Loucy (cell line): ENCODE measurements around the gene GLT8D1.

Source experiments
- H2AFZ ChIP-seq: fragments of 200-600 bp; sonication (generic); 2 replicates; pipeline ENCODE4 v1.6.0; 2016; ENCODE audit warnings: antibody characterized with exemption, mild to moderate bottlenecking, low read length, moderate library complexity
- H3F3A ChIP-seq: fragments of 200-600 bp; 2 replicates; pipeline ENCODE4 v1.6.0; 2016; ENCODE audit warnings: antibody characterized with exemption, low read depth, mild to moderate bottlenecking
- H3K27me3 ChIP-seq: fragments of 200-600 bp; sonication (generic); 2 replicates; pipeline ENCODE4 v1.6.1; 2014; ENCODE audit warnings: low read length, mild to moderate bottlenecking; ENCODE audit not compliant: insufficient read depth, poor library complexity, severe bottlenecking
- H3K36me3 ChIP-seq: fragments of 200-600 bp; sonication (generic); 2 replicates; pipeline ENCODE4 v1.6.1; 2016; ENCODE audit warnings: low read length; ENCODE audit not compliant: insufficient read depth
- H3K4me1 ChIP-seq: fragments of 200-600 bp; sonication (generic); 2 replicates; pipeline ENCODE4 v1.5.1; 2014; ENCODE audit warnings: low read length, mild to moderate bottlenecking; ENCODE audit not compliant: insufficient read depth, poor library complexity, severe bottlenecking
- H3K4me2 ChIP-seq: fragments of 200-600 bp; sonication (generic); 2 replicates; pipeline ENCODE4 v1.6.0; 2014; ENCODE audit warnings: antibody characterized with exemption, low read length, low read depth, mild to moderate bottlenecking; ENCODE audit not compliant: poor library complexity, severe bottlenecking
- H3K4me3 ChIP-seq: fragments of 200-600 bp; sonication (generic); 2 replicates; pipeline ENCODE4 v1.5.1; 2014; ENCODE audit warnings: low read length, mild to moderate bottlenecking, mixed read lengths; ENCODE audit not compliant: poor library complexity, severe bottlenecking
- H3K79me2 ChIP-seq: fragments of 200-600 bp; sonication (generic); 2 replicates; pipeline ENCODE4 v1.6.1; 2014; ENCODE audit warnings: low read length; ENCODE audit not compliant: insufficient read depth
- H3K9ac ChIP-seq: fragments of 200-600 bp; sonication (generic); 2 replicates; pipeline ENCODE4 v1.6.0; 2014; ENCODE audit warnings: mild to moderate bottlenecking, low read depth, low read length, moderate library complexity; ENCODE audit not compliant: poor library complexity, severe bottlenecking
- H3K9me2 ChIP-seq: fragments of 200-600 bp; sonication (generic); replicated peaks from 2 replicates; pipeline ENCODE4 v1.6.1; 2016; ENCODE audit warnings: low read depth, low read length, mixed read lengths
- H3K9me3 ChIP-seq: fragments of 200-600 bp; sonication (generic); 2 replicates; pipeline ENCODE4 v1.6.1; 2014; ENCODE audit warnings: mild to moderate bottlenecking, antibody characterized with exemption, low read length, low read depth; ENCODE audit not compliant: insufficient read depth
- H4K20me1 ChIP-seq: fragments of 200-600 bp; sonication (generic); 2 replicates; pipeline ENCODE4 v1.6.0; 2014; ENCODE audit warnings: antibody characterized with exemption, low read length, mild to moderate bottlenecking; ENCODE audit not compliant: insufficient read depth, poor library complexity, severe bottlenecking
- CTCF ChIP-seq: fragments of 200-600 bp; sonication (generic); conservative IDR thresholded peaks from 2 replicates; pipeline ENCODE4 v1.5.1; 2014; ENCODE audit warnings: mild to moderate bottlenecking, antibody characterized with exemption, low read length
- EZH2phosphoT487 ChIP-seq: fragments of 200-600 bp; IDR thresholded peaks from 2 replicates; pipeline ENCODE4 v1.6.1; 2018; ENCODE audit warnings: antibody characterized with exemption, mild to moderate bottlenecking, moderate library complexity, borderline replicate concordance

The GLT8D1 gene

GRCh38 chr3:52650439-52650838 lies 55.2 kb downstream of the GLT8D1 start:
- Histone ChIP-seq H3K9me2 (no peaks in the 10 kb centered on the region), H4K20me1 (no peaks in the 10 kb centered on the region), H2AFZ (no peak overlapping the region), H3K4me3 (no peak overlapping the region), H3K36me3 (peaks cover 84% of the 10 kb centered on the region), H3K4me1 (peaks cover 9% of the 10 kb centered on the region), H3K9me3 (no peaks in the 10 kb centered on the region), H3K4me2 (no peak overlapping the region), H3K9ac (no peak overlapping the region), H3F3A (peaks cover 6% of the 10 kb centered on the region), H3K27me3 (no peaks in the 10 kb centered on the region), H3K79me2 (no peaks in the 10 kb centered on the region)
- TF ChIP-seq EZH2phosphoT487 (no peak), CTCF (no peak)

GRCh38 chr3:52649461-52650210 lies 56.0 kb downstream of the GLT8D1 start:
- Histone ChIP-seq H3K4me3 (no peak overlapping the region), H3K79me2 (no peaks in the 10 kb centered on the region), H4K20me1 (no peaks in the 10 kb centered on the region), H2AFZ (no peak overlapping the region), H3K4me1 (peaks cover 9% of the 10 kb centered on the region), H3F3A (peaks cover 6% of the 10 kb centered on the region), H3K9me3 (no peaks in the 10 kb centered on the region), H3K9ac (no peak overlapping the region), H3K9me2 (no peaks in the 10 kb centered on the region), H3K27me3 (no peaks in the 10 kb centered on the region), H3K4me2 (no peak overlapping the region), H3K36me3 (peaks cover 84% of the 10 kb centered on the region)
- TF ChIP-seq CTCF (no peak), EZH2phosphoT487 (no peak)

GRCh38 chr3:52645549-52645948 lies 60.0 kb downstream of the GLT8D1 start:
- no peak overlapping the region for H3K4me3 ChIP-seq
- no peak for TF ChIP-seq EZH2phosphoT487
- TF ChIP-seq CTCF: no peak
- no peaks in the 10 kb centered on the region for H3K9me3 ChIP-seq
- no peaks in the 10 kb centered on the region for H4K20me1 ChIP-seq
- H3F3A ChIP-seq: peaks cover 2% of the 10 kb centered on the region; the same call in 1 of the 2 replicates
- no peak overlapping the region for H3K9ac ChIP-seq
- H3K4me2 ChIP-seq: no peak overlapping the region
- peaks cover 3% of the 10 kb centered on the region for H3K4me1 ChIP-seq
- H3K36me3 ChIP-seq: peaks cover 90% of the 10 kb centered on the region
- H2AFZ ChIP-seq: no peak overlapping the region
- H3K79me2 ChIP-seq: no peaks in the 10 kb centered on the region
- H3K27me3 ChIP-seq: no peaks in the 10 kb centered on the region
- H3K9me2 ChIP-seq: no peaks in the 10 kb centered on the region
